Muscle layer of duodenum (tissue), 2 donors: ENCODE results near the gene GALNT10.
"Not testable (repeated sequence)": the region's sequence is repeated elsewhere in the genome, so short reads cannot be mapped to it uniquely, and the experiment has no call there.

Experiments
- H3K27ac ChIP-seq: one replicate; pipeline ENCODE4 v1.7.0; 2013; ENCODE audit warnings: mild to moderate bottlenecking, low read length
- H3K27me3 ChIP-seq: one replicate; pipeline ENCODE4 v1.7.0; 2013; ENCODE audit warnings: low read depth, mild to moderate bottlenecking, control low read depth, low read length
- H3K36me3 ChIP-seq, 2 donors: one replicate each; pipeline ENCODE4 v1.7.0; 2013; ENCODE audit warnings: low read length in 2 of 2, control low read depth in 1 of 2, mild to moderate bottlenecking in 1 of 2; ENCODE audit not compliant: insufficient read depth in 2 of 2, control insufficient read depth in 1 of 2
- H3K4me1 ChIP-seq, 2 donors: one replicate each; pipeline ENCODE4 v1.7.0; 2013; ENCODE audit warnings: low read length in 2 of 2, mild to moderate bottlenecking in 2 of 2, control low read depth in 1 of 2, moderate library complexity in 1 of 2; ENCODE audit not compliant: insufficient read depth in 2 of 2, control insufficient read depth in 1 of 2
- H3K4me3 ChIP-seq, 2 donors: one replicate each; pipeline ENCODE4 v1.7.0; 2013; ENCODE audit warnings: low read length in 2 of 2, low read depth in 1 of 2, mild to moderate bottlenecking in 1 of 2
- H3K9me3 ChIP-seq, 2 donors: one replicate each; pipeline ENCODE4 v1.7.0; 2013; ENCODE audit warnings: low read length in 2 of 2, control low read depth in 1 of 2, mild to moderate bottlenecking in 1 of 2; ENCODE audit not compliant: control insufficient read depth in 1 of 2
- donor health status: healthy.

Gene GALNT10

GRCh38 chr5:154349626-154350264 lies 159.2 kb downstream of the GALNT10 start:
- H3K27ac ChIP-seq, result no peak overlapping the region
- H3K36me3 ChIP-seq, result no peaks in the 10 kb centered on the region
- H3K27me3 ChIP-seq, result no peaks in the 10 kb centered on the region
- no peaks in the 10 kb centered on the region for H3K9me3 ChIP-seq
- no peak overlapping the region for H3K4me3 ChIP-seq
- H3K4me1 ChIP-seq, result peaks cover 0 to 2% of the 10 kb centered on the region in 2 donors

- Histone ChIP-seq H3K4me3 (no peak overlapping the region), H3K27me3 (no peaks in the 10 kb centered on the region), H3K4me1 (no peaks in the 10 kb centered on the region), H3K9me3 (no peaks in the 10 kb centered on the region), H3K27ac (no peak overlapping the region), H3K36me3 (no peaks in the 10 kb centered on the region)
Observed at GRCh38 chr5:154351141-154351540, 160.6 kb downstream of the GALNT10 start.

GRCh38 chr5:154351566-154351965 lies 161.0 kb downstream of the GALNT10 start:
- H3K27me3 ChIP-seq, result no peaks in the 10 kb centered on the region

GRCh38 chr5:154352960-154353548 lies 162.5 kb downstream of the GALNT10 start:
- H3K27ac ChIP-seq, result no peak overlapping the region
- no peaks in the 10 kb centered on the region for H3K4me1 ChIP-seq
- no peak overlapping the region for H3K4me3 ChIP-seq
- no peaks in the 10 kb centered on the region for H3K36me3 ChIP-seq
- H3K9me3 ChIP-seq, result no peaks in the 10 kb centered on the region
- H3K27me3 ChIP-seq, result no peaks in the 10 kb centered on the region

More at GRCh38 chr5:154351566-154351965, 161.0 kb downstream of the GALNT10 start:
- H3K4me1 ChIP-seq, result no peaks in the 10 kb centered on the region
- no peak overlapping the region for H3K27ac ChIP-seq
- H3K4me3 ChIP-seq, result no peak overlapping the region
- no peaks in the 10 kb centered on the region for H3K36me3 ChIP-seq
- H3K9me3 ChIP-seq, result no peaks in the 10 kb centered on the region

GRCh38 chr5:154355129-154355611 lies 164.6 kb downstream of the GALNT10 start:
- H3K9me3 ChIP-seq, result no peaks in the 10 kb centered on the region
- no peaks in the 10 kb centered on the region for H3K27me3 ChIP-seq
- no peaks in the 10 kb centered on the region for H3K4me1 ChIP-seq
- no peak overlapping the region for H3K4me3 ChIP-seq
- H3K36me3 ChIP-seq, result no peaks in the 10 kb centered on the region
- H3K27ac ChIP-seq, result no peak overlapping the region

GRCh38 chr5:154356020-154356655 lies 165.6 kb downstream of the GALNT10 start:
- Histone ChIP-seq H3K27ac (no peak overlapping the region), H3K4me3 (no peak overlapping the region), H3K4me1 (no peaks in the 10 kb centered on the region), H3K9me3 (no peaks in the 10 kb centered on the region), H3K27me3 (no peaks in the 10 kb centered on the region), H3K36me3 (no peaks in the 10 kb centered on the region)

- Histone ChIP-seq H3K27ac (no peak overlapping the region), H3K9me3 (no peaks in the 10 kb centered on the region), H3K4me1 (no peaks in the 10 kb centered on the region), H3K4me3 (no peak overlapping the region), H3K27me3 (no peaks in the 10 kb centered on the region), H3K36me3 (peaks cover 0 to 3% of the 10 kb centered on the region in 2 donors)
Observed at GRCh38 chr5:154356958-154357357, 166.4 kb downstream of the GALNT10 start.

- no peak overlapping the region for H3K27ac ChIP-seq
Observed at GRCh38 chr5:154358516-154359220, 168.1 kb downstream of the GALNT10 start.

GRCh38 chr5:154359221-154359573 lies 168.7 kb downstream of the GALNT10 start:
- Histone ChIP-seq H3K4me1 (peaks cover 0 to 2% of the 10 kb centered on the region in 2 donors), H3K27ac (no peak overlapping the region), H3K9me3 (no peaks in the 10 kb centered on the region), H3K4me3 (no peak overlapping the region), H3K27me3 (no peaks in the 10 kb centered on the region), H3K36me3 (peaks cover 0 to 4% of the 10 kb centered on the region in 2 donors)

More at GRCh38 chr5:154358516-154359220, 168.1 kb downstream of the GALNT10 start:
- no peak overlapping the region for H3K4me3 ChIP-seq
- H3K9me3 ChIP-seq, result no peaks in the 10 kb centered on the region
- H3K27me3 ChIP-seq, result no peaks in the 10 kb centered on the region
- no peaks in the 10 kb centered on the region for H3K4me1 ChIP-seq
- H3K36me3 ChIP-seq, result peaks cover 0 to 4% of the 10 kb centered on the region in 2 donors

GRCh38 chr5:154360241-154360640 lies 169.7 kb downstream of the GALNT10 start:
- H3K9me3 ChIP-seq, result not testable (repeated sequence)

GRCh38 chr5:154363411-154363810 lies 172.9 kb downstream of the GALNT10 start:
- Histone ChIP-seq H3K27ac (no peak overlapping the region), H3K9me3 (no peaks in the 10 kb centered on the region), H3K4me1 (peaks cover 0 to 23% of the 10 kb centered on the region in 2 donors), H3K27me3 (no peaks in the 10 kb centered on the region), H3K4me3 (no peak overlapping the region), H3K36me3 (peaks cover 0 to 4% of the 10 kb centered on the region in 2 donors)

More at GRCh38 chr5:154360241-154360640, 169.7 kb downstream of the GALNT10 start:
- H3K4me3 ChIP-seq, H3K36me3 ChIP-seq, H3K27ac ChIP-seq, H3K27me3 ChIP-seq: not testable (repeated sequence)
- peaks cover 0 to 13% of the 10 kb centered on the region in 2 donors for H3K4me1 ChIP-seq
